ENCODE results near the gene PCDHA8.
"Not testable (repeated sequence)": the region's sequence is repeated elsewhere in the genome, so short reads cannot be mapped to it uniquely, and the experiment has no call there.

PCDHA8 gene

GRCh38 chr5:140827704-140828361 lies 13.2 kb upstream of the PCDHA8 start, which contains the start of gene PCDHA6:
TSS of gene PCDHA6 (plus strand) at chr5:140827960. CDS start at chr5:140828092, 132 bp downstream.
- DNase-seq (ENCODE audit: low read depth in 2 of 2) = no peak

- no peak for DNase-seq (ENCODE audit: low read depth in 2 of 2)
These were observed 12.6 kb upstream of the PCDHA8 start for GRCh38 chr5:140828362-140828737.

- not testable (repeated sequence) for DNase-seq (ENCODE audit: low read depth in 2 of 2)
These were observed 11.2 kb upstream of the PCDHA8 start for GRCh38 chr5:140829511-140830501.

GRCh38 chr5:140833993-140834392 lies 7.0 kb upstream of the PCDHA8 start, which contains the start of gene PCDHA7:
TSS of gene PCDHA7 (plus strand) at chr5:140834269. CDS start at chr5:140834384, 115 bp downstream.
- DNase-seq (ENCODE audit: low read depth in 2 of 2) = peak in 1 of 2 experiments; percentile 1

- DNase-seq (ENCODE audit: low read depth in 2 of 2) = not testable (repeated sequence)
These were observed 6.5 kb upstream of the PCDHA8 start for GRCh38 chr5:140834439-140835008.

- DNase-seq (ENCODE audit: low read depth in 2 of 2) = no peak
These were observed 5.1 kb upstream of the PCDHA8 start for GRCh38 chr5:140835622-140836510.

GRCh38 chr5:140842798-140843733 lies 2.1 kb downstream of the PCDHA8 start:
- DNase-seq (ENCODE audit: low read depth in 2 of 2) = no peak

- DNase-seq (ENCODE audit: low read depth in 2 of 2) = not testable (repeated sequence)
These were observed 7.4 kb downstream of the PCDHA8 start, which contains the start of gene PCDHA9 for GRCh38 chr5:140848139-140849102. TSS of gene PCDHA9 (plus strand) at chr5:140848382. CDS start at chr5:140848496, 114 bp downstream.

GRCh38 chr5:140849831-140850634 lies 9.0 kb downstream of the PCDHA8 start:
- DNase-seq (ENCODE audit: low read depth in 2 of 2) = not testable (repeated sequence)

- no peak for DNase-seq (ENCODE audit: low read depth in 2 of 2)
These were observed 15.0 kb downstream of the PCDHA8 start, which contains the start of gene PCDHA10 for GRCh38 chr5:140855772-140856674. TSS of gene PCDHA10 (plus strand) at chr5:140855897. CDS start at chr5:140856049, 152 bp downstream.

- no peak for DNase-seq (ENCODE audit: low read depth in 2 of 2)
These were observed 16.4 kb downstream of the PCDHA8 start for GRCh38 chr5:140857177-140857986.

GRCh38 chr5:140857987-140858240 lies 16.9 kb downstream of the PCDHA8 start:
- DNase-seq (ENCODE audit: low read depth in 2 of 2) = no peak

GRCh38 chr5:140862441-140863295 lies 21.7 kb downstream of the PCDHA8 start:
- no peak for DNase-seq (ENCODE audit: low read depth in 2 of 2)

GRCh38 chr5:140868721-140869554 lies 28.0 kb downstream of the PCDHA8 start, which contains the start of gene PCDHA11:
TSS of gene PCDHA11 (plus strand) at chr5:140868957. CDS start at chr5:140869104, 147 bp downstream.
- no peak for DNase-seq (ENCODE audit: low read depth in 2 of 2)
